ENCODE results near the gene CMTM6.
A peak's percentile ranks its signal among the peaks of the same experiment; 100 is the strongest.
"Not testable (repeated sequence)": the region's sequence is repeated elsewhere in the genome, so short reads cannot be mapped to it uniquely, and the experiment has no call there.

The CMTM6 gene

DNA sequence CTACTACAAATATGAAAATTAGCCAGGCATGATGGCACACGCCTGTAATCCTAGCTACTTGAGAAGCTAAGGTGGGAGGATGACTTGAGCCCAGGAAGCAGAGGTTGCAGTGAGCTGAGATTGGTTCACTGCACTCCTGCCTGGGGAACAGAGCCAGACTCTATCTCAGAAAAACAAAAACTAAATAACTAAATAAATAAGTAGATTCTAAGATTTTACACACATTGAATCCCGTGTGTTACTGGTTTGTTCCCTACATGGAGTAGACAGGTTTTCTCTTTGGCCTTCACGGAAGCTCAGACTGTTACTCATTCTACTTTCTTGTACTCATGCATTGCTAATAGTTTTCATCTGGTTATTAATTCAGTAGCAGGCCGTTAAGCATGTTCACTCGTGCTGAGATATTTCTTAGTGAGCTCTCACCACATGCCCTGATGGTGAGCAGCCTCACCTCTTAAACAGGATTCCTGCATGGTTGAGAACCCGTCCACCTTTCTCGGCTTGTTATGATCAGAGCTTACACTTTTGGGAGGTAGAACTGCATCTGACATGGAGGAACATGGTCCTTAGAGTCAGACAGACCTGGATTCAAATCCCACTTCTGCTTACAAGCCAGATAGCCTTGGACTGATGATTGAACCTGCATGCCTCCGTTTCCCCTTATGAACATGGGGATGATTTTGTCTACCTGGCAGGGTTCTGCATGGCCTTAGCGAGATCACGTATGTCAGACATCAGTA lies 61.9 kb downstream of the CMTM6 start:
- no peak for DNase-seq

- not testable (repeated sequence) for DNase-seq
Observed at GRCh38 chr3:32439421-32439820, 63.2 kb downstream of the CMTM6 start.

GRCh38 chr3:32438596-32439344 lies 63.9 kb downstream of the CMTM6 start:
- peak; percentile 71 for DNase-seq

GRCh38 chr3:32437896-32438295 lies 64.8 kb downstream of the CMTM6 start:
- DNase-seq: no peak

DNA sequence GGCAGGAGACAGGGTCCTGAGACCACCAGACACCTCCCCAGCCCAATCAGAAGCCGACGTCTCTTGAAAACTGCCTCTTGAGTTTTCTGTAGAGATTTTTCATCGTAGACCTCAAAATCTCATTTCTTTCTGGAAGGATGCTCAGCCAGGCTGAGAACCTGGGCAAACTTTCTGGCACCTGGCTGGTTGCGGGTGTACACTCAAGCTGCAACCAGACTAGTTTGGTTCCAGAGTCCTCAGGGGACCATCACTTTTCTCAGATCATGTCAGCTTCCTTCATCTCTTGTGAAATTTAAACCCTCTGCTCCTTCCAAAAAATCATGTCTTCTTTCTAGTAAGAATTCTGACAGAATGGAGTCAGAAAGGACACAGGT lies 65.8 kb downstream of the CMTM6 start:
- DNase-seq: no peak

GRCh38 chr3:32435911-32436815 lies 66.5 kb downstream of the CMTM6 start:
- DNase-seq: no peak

DNA sequence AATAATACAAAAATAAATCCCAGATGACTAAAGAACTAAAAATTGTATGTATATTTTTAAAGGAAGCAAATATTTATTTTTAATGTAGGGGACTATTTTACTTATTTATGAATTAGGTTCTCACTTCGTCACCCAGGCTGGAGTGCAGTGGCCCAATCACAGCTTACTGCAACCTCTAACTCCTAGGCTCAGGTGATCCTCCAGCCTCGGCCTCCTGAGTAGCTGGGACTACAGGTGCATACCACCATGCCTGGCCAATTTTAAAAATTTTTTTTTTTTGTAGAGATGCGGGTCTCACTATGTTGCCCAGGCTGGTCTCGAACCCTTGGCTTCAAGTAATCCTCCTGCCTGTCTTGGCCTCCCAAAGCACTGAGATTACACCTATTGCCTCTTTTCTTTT lies 68.4 kb downstream of the CMTM6 start:
- no peak for DNase-seq

DNA sequence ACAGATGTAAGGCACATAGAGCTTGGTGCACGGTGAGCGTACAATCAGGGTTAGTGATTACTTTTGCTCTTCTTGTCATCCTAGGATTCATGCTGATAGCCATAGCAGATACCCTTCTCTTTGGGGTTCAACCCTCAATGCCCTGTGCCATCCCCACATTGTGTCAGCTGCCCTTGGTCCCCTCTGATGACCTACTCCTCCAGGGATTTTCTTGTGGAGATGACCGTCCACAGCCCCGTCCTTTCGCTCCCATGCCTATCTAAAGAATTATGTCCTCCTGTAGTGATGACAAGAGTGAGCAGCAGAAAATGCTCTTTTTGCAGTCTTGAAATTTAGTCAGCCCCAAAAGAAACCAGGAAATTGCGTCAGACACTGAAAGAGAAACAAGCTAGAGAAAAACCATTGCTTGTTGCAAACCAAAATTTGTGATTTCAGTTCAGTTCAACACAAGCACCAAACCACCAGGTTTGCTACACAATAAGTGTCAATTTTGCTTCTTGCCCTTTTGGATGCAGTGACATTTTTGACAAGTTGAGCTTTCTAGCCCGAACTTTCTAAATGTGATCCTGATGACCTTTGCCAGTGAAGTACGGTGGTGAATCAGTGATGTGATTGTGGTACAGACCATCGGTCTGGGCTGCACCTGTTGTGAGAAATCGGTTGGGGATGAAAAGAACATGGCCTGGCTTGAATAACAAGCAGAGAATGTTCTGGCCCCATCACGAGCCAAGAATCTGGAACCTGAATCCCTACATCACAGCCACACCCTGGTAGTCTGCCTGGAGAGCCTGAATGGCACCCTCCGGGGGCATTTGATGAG lies 69.7 kb downstream of the CMTM6 start:
- DNase-seq: peak; percentile 81

DNA sequence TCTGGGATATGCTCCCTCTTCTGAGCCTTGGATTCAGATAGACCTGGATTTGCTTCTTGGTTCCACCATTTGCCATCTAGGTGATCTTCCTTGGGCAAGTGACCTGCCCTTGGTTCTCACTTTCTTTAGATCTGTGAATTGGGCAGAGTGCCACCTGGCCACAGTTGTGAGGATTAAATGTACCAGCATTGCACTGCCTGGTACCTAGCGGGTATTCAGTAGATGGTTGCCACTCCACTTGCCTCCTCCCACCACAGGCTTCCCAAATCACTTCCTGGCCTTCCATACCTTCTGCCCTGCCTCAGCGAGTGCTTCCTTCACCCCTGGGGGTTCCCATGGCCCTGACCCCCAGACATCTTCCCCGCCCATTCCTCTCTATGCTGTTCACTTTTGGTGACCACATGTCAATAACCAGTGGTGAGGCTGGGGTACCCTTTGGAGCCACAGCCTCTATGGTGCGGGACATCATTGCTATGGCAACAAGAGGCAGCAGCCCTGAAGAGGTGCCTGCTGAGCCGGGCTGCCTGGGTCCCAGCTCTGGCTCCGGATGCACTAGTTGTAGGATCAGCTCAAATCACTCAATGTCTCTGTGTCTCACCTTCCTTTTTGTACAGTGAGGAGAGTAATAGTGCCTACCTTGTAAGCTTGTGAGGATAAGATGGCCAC lies 70.5 kb downstream of the CMTM6 start:
- no peak for DNase-seq

DNA sequence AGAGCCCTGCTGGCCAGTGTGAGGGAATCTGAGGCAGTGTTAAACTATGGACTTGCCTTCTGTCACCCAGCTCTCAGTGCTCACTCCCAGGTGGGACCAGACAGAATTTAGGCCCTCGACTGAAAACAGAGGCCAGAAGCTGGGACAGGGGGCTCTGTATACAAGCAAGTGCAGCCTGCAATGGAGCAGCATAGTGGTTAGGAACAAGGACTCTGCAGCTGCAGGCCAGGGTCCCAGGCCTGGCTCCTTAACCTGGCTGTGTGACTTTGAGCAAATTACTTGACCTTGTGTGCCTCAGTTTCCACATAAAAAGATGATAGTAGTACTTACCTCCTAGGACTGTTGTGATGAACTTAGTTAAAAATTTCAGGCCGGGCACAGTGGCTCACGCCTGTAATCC lies 71.2 kb downstream of the CMTM6 start:
- DNase-seq: no peak
